K562 (cell line): Measurements from ENCODE around the gene CDK5R1. TPM values are rescaled to one million over a fixed set of nuclear protein-coding genes. Genes with fewer than 3 reads are reported as not detected.

Experiments
- ATAC-seq: fragments of 200-7000 bp; cut with Tn5 transposase; 3 replicates; pipeline ENCODE4 v1.9.1; 2020; ENCODE audit warnings: moderate library complexity
- BruUV-seq: library from RNA; stranded (reverse); fragments of 400-500 nt; replicated peaks from 2 replicates; lab custom pipeline; 2021; lab: Mats Ljungman, UMichigan
- CTCF ChIA-PET: fragments of 300-600 bp; formaldehyde crosslinking; extraction: SDS; loops from one replicate; lab custom pipeline; 2021; ENCODE audit warnings: low intra/inter-chr PET ratio; lab: Yijun Ruan, JAX
- POLR2A ChIA-PET: fragments of 300-600, 350-650 bp; sonication (Branson Sonifier 250); formaldehyde crosslinking; extraction: SDS; loops from one replicate; lab custom pipeline; 2021; ENCODE audit warnings: antibody characterized with exemption, inconsistent platforms; lab: Yijun Ruan, JAX
- DNase-seq, 4 experiments: peaks; one replicate each; pipeline versions ENCODE4 v3.0.0 to v3.0.0-alpha.2; 2011 to 2018; ENCODE audit warnings: low spot score in 3 of 4, mixed read lengths in 3 of 4; ENCODE audit errors: extremely low read depth in 1 of 4
- FAIRE-seq: peaks from 2 replicates; lab custom pipeline; 2011; peaks lifted over from hg19 to GRCh38; lab: Jason Lieb, UNC
- H2AFZ ChIP-seq: 2 replicates; pipeline ENCODE4 v1.6.0; 2011; ENCODE audit warnings: low read depth, low read length, control low read depth, inconsistent platforms
- H3K27ac ChIP-seq: fragments of 200-600 bp; 3 replicates; pipeline ENCODE4 v1.8.0; 2011; ENCODE audit warnings: low read depth, mild to moderate bottlenecking, control low read depth, inconsistent platforms, low read length, moderate library complexity, mixed read lengths; ENCODE audit errors: extremely low read depth
- H3K27me3 ChIP-seq, 2 experiments: fragments of 300-600 bp in 1 of 2; 2 replicates in 1 of 2; 3 replicates in 1 of 2; pipeline versions ENCODE4 v1.6.0 to v1.8.0; 2011; ENCODE audit warnings: inconsistent platforms in 2 of 2, low read length in 2 of 2, mild to moderate bottlenecking in 1 of 2, mixed read lengths in 1 of 2, moderate library complexity in 1 of 2; ENCODE audit not compliant: control insufficient read depth in 2 of 2, insufficient read depth in 2 of 2
- H3K36me3 ChIP-seq: fragments of 300-600 bp; 3 replicates; pipeline ENCODE4 v1.8.0; 2011; ENCODE audit warnings: mild to moderate bottlenecking, low read length, inconsistent platforms; ENCODE audit not compliant: control insufficient read depth, insufficient read depth
- H3K4me1 ChIP-seq, 2 experiments: fragments of 200-600 bp in 1 of 2; replicated peaks in 1 of 2; 2 replicates in 1 of 2; 3 replicates in 1 of 2; pipeline versions ENCODE4 v1.5.1 to v1.8.0; 2011; ENCODE audit warnings: inconsistent platforms in 2 of 2, low read length in 2 of 2, mild to moderate bottlenecking in 1 of 2, mixed read lengths in 1 of 2, moderate library complexity in 1 of 2; ENCODE audit not compliant: control insufficient read depth in 2 of 2, insufficient read depth in 2 of 2
- H3K4me2 ChIP-seq: 2 replicates; pipeline ENCODE4 v1.6.1; 2011; ENCODE audit warnings: low read length, control low read depth, inconsistent platforms, mixed read lengths; ENCODE audit not compliant: insufficient read depth
- H3K4me3 ChIP-seq: fragments of 200-600 bp; sonication (generic), shearing (Covaris generic); 2 replicates; pipeline ENCODE4 v1.5.1; 2016; ENCODE audit warnings: control low read depth, inconsistent platforms
- H3K79me2 ChIP-seq: fragments of 200-600 bp; 3 replicates; pipeline ENCODE4 v1.8.0; 2011; ENCODE audit warnings: low read length, inconsistent platforms; ENCODE audit not compliant: control insufficient read depth, insufficient read depth
- H3K9ac ChIP-seq, 2 experiments: 2 replicates each; pipeline versions ENCODE4 v1.6.0 to v1.6.1; 2011; ENCODE audit warnings: low read depth in 2 of 2, low read length in 2 of 2, control low read depth in 1 of 2, inconsistent platforms in 1 of 2, mild to moderate bottlenecking in 1 of 2, mixed read lengths in 1 of 2; ENCODE audit not compliant: insufficient read depth in 1 of 2
- H3K9me1 ChIP-seq: one replicate; pipeline ENCODE4 v1.6.0; 2011; ENCODE audit warnings: inconsistent platforms, mild to moderate bottlenecking, low read length, moderate library complexity; ENCODE audit not compliant: control insufficient read depth, insufficient read depth
- H3K9me3 ChIP-seq: replicated peaks from 2 replicates; pipeline ENCODE4 v1.5.1; 2011; ENCODE audit warnings: low read depth, low read length, inconsistent platforms; ENCODE audit not compliant: control insufficient read depth, insufficient read depth
- H4K20me1 ChIP-seq: replicated peaks from 2 replicates; pipeline ENCODE4 v1.6.1; 2011; ENCODE audit warnings: low read length, inconsistent platforms, mixed read lengths; ENCODE audit not compliant: control insufficient read depth, insufficient read depth
- E2F3 ChIP-seq: fragments of 250-450 bp; sonication (Bioruptor Pico); IDR thresholded peaks from 2 replicates; pipeline ENCODE4 v1.4.0; 2020; ENCODE audit warnings: mild to moderate bottlenecking
- GABPB1 ChIP-seq: sonication (generic); formaldehyde crosslinking; IDR thresholded peaks from 2 replicates; pipeline ENCODE4 v1.8.0; 2022; ENCODE audit warnings: mild to moderate bottlenecking, missing genetic modification reagents
- KAT8 ChIP-seq: fragments of 450-650 bp; IDR thresholded peaks from 2 replicates; pipeline ENCODE4 v1.6.1; 2016; ENCODE audit warnings: low read depth, mild to moderate bottlenecking
- NCOA2 ChIP-seq, 2 experiments: fragments of 450-650 bp; IDR thresholded peaks; 2 replicates each; pipeline ENCODE4 v1.6.1; 2018; ENCODE audit warnings: mild to moderate bottlenecking in 2 of 2, moderate library complexity in 1 of 2; ENCODE audit not compliant: partially characterized antibody in 2 of 2
- PKNOX1 ChIP-seq: fragments of 450-650 bp; IDR thresholded peaks from 2 replicates; pipeline ENCODE4 v1.6.1; 2016
- SUPT5H ChIP-seq: fragments of 450-650 bp; IDR thresholded peaks from 2 replicates; pipeline ENCODE4 v1.6.1; 2016
- TCF7 ChIP-seq: sonication (generic); IDR thresholded peaks from 2 replicates; pipeline ENCODE4 v1.6.1; 2016; ENCODE audit warnings: antibody characterized with exemption, borderline replicate concordance
- ZBTB1 ChIP-seq: sonication (generic); formaldehyde crosslinking; IDR thresholded peaks from 2 replicates; pipeline ENCODE4 v1.8.1; 2023; ENCODE audit warnings: missing genetic modification reagents, low read depth, mild to moderate bottlenecking, borderline replicate concordance
- ZFP36 ChIP-seq: fragments of 150-350 bp; IDR thresholded peaks from 2 replicates; pipeline ENCODE4 v1.6.1; 2018; ENCODE audit warnings: low read length, low read depth; ENCODE audit not compliant: partially characterized antibody
- ZNF143 ChIP-seq: sonication (generic); formaldehyde crosslinking; IDR thresholded peaks from 2 replicates; pipeline ENCODE4 v1.9.0; 2022; ENCODE audit warnings: mild to moderate bottlenecking, missing genetic modification reagents
- ZNF3 ChIP-seq: fragments of 250-450 bp; sonication (Bioruptor Pico); IDR thresholded peaks from 2 replicates; pipeline ENCODE4 v1.5.0; 2021; ENCODE audit warnings: mild to moderate bottlenecking, moderate library complexity
- ZNF778 ChIP-seq: fragments of 450-650 bp; formaldehyde crosslinking; IDR thresholded peaks from 2 replicates; pipeline ENCODE4 v1.4.0; 2020; ENCODE audit warnings: mild to moderate bottlenecking, moderate library complexity
- WGBS: fragments of 100-300 bp; shearing (Covaris generic); methylation state at CpG from one replicate; pipeline ENCODE4 v1.1.6; 2016; ENCODE audit warnings: low coverage, mixed read lengths; ENCODE audit not compliant: insufficient coverage; ENCODE audit errors: missing lambda C conversion rate; 5-methylcytosine and 5-hydroxymethylcytosine counted together
- in situ Hi-C: fragments of 300-500 bp; cut with MboI; formaldehyde crosslinking; loops from 4 replicates; pipeline ENCODE4 v1.15.0; 2018; ENCODE audit warnings: inconsistent platforms, mixed read lengths
- intact Hi-C: fragments of 100-400 bp; cut with micrococcal nuclease; formaldehyde crosslinking; loops from 2 replicates; pipeline ENCODE4 v1.14.2; 2022
- polyA plus RNA-seq, 8 experiments: library from polyadenylated mRNA; depleted of rRNA in 4 of 8; stranded (reverse) in 5 of 8; unstranded in 3 of 8; fragments of >200 nt; fragmentation: Nextera tagmentation in 2 of 8; fragmentation: Illumina TruSeq in 1 of 8; extraction: Ambion mirVana in 2 of 8; extraction: Trizol in 1 of 8; gene quantifications; 2 replicates each; pipeline versions ENCODE4 v1.2.1 to v1.2.3, GENCODE V29; 2011 to 2014; ENCODE audit warnings: inconsistent platforms in 1 of 8, missing spikeins in 1 of 8
- total RNA-seq, 7 experiments: library from RNA; depleted of rRNA in 6 of 7; stranded (reverse); fragments of >200 nt in 6 of 7; fragmentation: Illumina TruSeq in 2 of 7; extraction: Trizol in 2 of 7; gene quantifications; 2 replicates each; pipeline versions ENCODE4 v1.2.1 to v1.2.3, GENCODE V29; 2011 to 2021; ENCODE audit warnings: low replicate concordance in 1 of 7

Gene CDK5R1
- total and polyA plus RNA-seq, 9 of the 15 experiments (the other 6 are each of a cell fraction or from before 2014, with no cell fraction given): 0.10 to 4.8 (median 2.3) TPM

GRCh38 chr17:32515677-32516383 is 29.0 kb downstream of the CDK5R1 start:
- in situ Hi-C loops: no loop called here
- Histone ChIP-seq H3K4me3 (no peak overlapping the region), H3K4me2 (no peak overlapping the region), H2AFZ (no peak overlapping the region), H3K9ac (no peak overlapping the region), H3K27ac (no peak overlapping the region), H3K4me1 (peaks cover 0 to 4% of the 10 kb centered on the region in 2 experiments; a peak in 1 of 5 replicates), H3K27me3 (no peaks in the 10 kb centered on the region), H3K79me2 (no peaks in the 10 kb centered on the region), H3K9me1 (no peaks in the 10 kb centered on the region), H3K9me3 (no peaks in the 10 kb centered on the region), H3K36me3 (no peaks in the 10 kb centered on the region), H4K20me1 (no peaks in the 10 kb centered on the region)
- ChIA-PET POLR2A (no interaction called here), CTCF (no interaction called here)
- intact Hi-C loops: no loop called here
- DNase-seq (no peak), FAIRE-seq (no peak)
- BruUV-seq: no TSS peak
- 66% methylated on average over 4 of the region's 4 CpGs for whole genome bisulfite sequencing
- TF ChIP-seq TCF7 (no peak), NCOA2 (IDR thresholded peaks at IDR 0.05; ENCODE audit: partially characterized antibody in 2 of 2) (no peak), ZNF778 (CRISPR knock-in tag) (no peak), KAT8 (no peak), E2F3 (CRISPR knock-in tag) (no peak), GABPB1 (CRISPR knock-in tag) (no peak), PKNOX1 (no peak), ZNF143 (no peak), ZBTB1 (CRISPR knock-in tag) (no peak), ZNF3 (CRISPR knock-in tag) (no peak), SUPT5H (no peak), ZFP36 (no peak)
- TF ChIP-seq, all 486 proteins: peak for 0
- no peak for ATAC-seq
